IMR-90 (cell line): Measurements from ENCODE around the gene LRP11. TPM values are rescaled to one million over a fixed set of nuclear protein-coding genes. Genes with fewer than 3 reads are reported as not detected.

Experiments used
- ATAC-seq: fragments of 200-7000 bp; cut with Tn5 transposase; 2 replicates; pipeline ENCODE4 v1.9.1; 2020; ENCODE audit warnings: low read depth, mild to moderate bottlenecking, moderate library complexity
- BruUV-seq: library from RNA; stranded (reverse); fragments of 400-500 nt; replicated peaks from 2 replicates; lab custom pipeline; 2021; lab: Mats Ljungman, UMichigan
- CTCF ChIA-PET: fragments of 300-600 bp; formaldehyde crosslinking; extraction: SDS; loops from one replicate; lab custom pipeline; 2021; ENCODE audit warnings: antibody characterized with exemption; lab: Yijun Ruan, JAX
- POLR2A ChIA-PET: fragments of 300-600 bp; sonication (Branson Sonifier 250); formaldehyde crosslinking; loops from one replicate; lab custom pipeline; 2022; ENCODE audit warnings: antibody characterized with exemption; ENCODE audit not compliant: unreplicated experiment; lab: Charles Lee
- DNase-seq: peaks from one replicate; pipeline ENCODE4 v3.0.0; 2013
- H2AFZ ChIP-seq: replicated peaks from 2 replicates; pipeline ENCODE3; 2013; ENCODE audit warnings: low read length, mild to moderate bottlenecking; ENCODE audit not compliant: poor library complexity
- H2AK5ac ChIP-seq: 2 replicates; pipeline ENCODE4 v1.6.1; 2013; ENCODE audit warnings: low read depth, low read length, inconsistent platforms
- H2AK9ac ChIP-seq: replicated peaks from 2 replicates; pipeline ENCODE3; 2013; ENCODE audit warnings: mild to moderate bottlenecking, low read depth, low read length, moderate library complexity; ENCODE audit not compliant: poor library complexity
- H2BK120ac ChIP-seq: 2 replicates; pipeline ENCODE4 v1.6.1; 2013; ENCODE audit warnings: low read depth, low read length, inconsistent platforms
- H2BK15ac ChIP-seq: 3 replicates; pipeline ENCODE4 v1.6.1; 2013; ENCODE audit warnings: low read depth, low read length, inconsistent platforms
- H2BK20ac ChIP-seq: 2 replicates; pipeline ENCODE4 v1.6.1; 2013; ENCODE audit warnings: low read depth, mild to moderate bottlenecking, inconsistent platforms, low read length, moderate library complexity
- H2BK5ac ChIP-seq: 2 replicates; pipeline ENCODE4 v1.6.1; 2013; ENCODE audit warnings: mild to moderate bottlenecking, low read depth, low read length, inconsistent platforms; ENCODE audit not compliant: poor library complexity, severe bottlenecking
- H3K14ac ChIP-seq: replicated peaks from 2 replicates; pipeline ENCODE4 v1.6.1; 2013; ENCODE audit warnings: low read depth, low read length, inconsistent platforms
- H3K18ac ChIP-seq: 2 replicates; pipeline ENCODE4 v1.6.1; 2013; ENCODE audit warnings: low read depth, low read length, control low read depth
- H3K23ac ChIP-seq: 2 replicates; pipeline ENCODE4 v1.6.1; 2013; ENCODE audit warnings: low read depth, low read length, inconsistent platforms
- H3K27ac ChIP-seq: 2 replicates; pipeline ENCODE4 v1.5.1; 2013; ENCODE audit warnings: mild to moderate bottlenecking, control low read depth, low read length; ENCODE audit not compliant: insufficient read depth
- H3K27me3 ChIP-seq: 2 replicates; pipeline ENCODE4 v1.6.1; 2013; ENCODE audit warnings: low read length; ENCODE audit not compliant: control insufficient read depth, insufficient read depth
- H3K36me3 ChIP-seq: 2 replicates; pipeline ENCODE4 v1.6.1; 2013; ENCODE audit warnings: low read length, mixed read lengths; ENCODE audit not compliant: control insufficient read depth, insufficient read depth
- H3K4ac ChIP-seq: 2 replicates; pipeline ENCODE4 v1.6.1; 2013; ENCODE audit warnings: low read depth, low read length, inconsistent platforms
- H3K4me1 ChIP-seq: 2 replicates; pipeline ENCODE4 v1.6.1; 2013; ENCODE audit warnings: low read length, mixed read lengths; ENCODE audit not compliant: control insufficient read depth, insufficient read depth
- H3K4me2 ChIP-seq: 2 replicates; pipeline ENCODE4 v1.6.1; 2013; ENCODE audit warnings: low read depth, mild to moderate bottlenecking, control low read depth, low read length, moderate library complexity
- H3K4me3 ChIP-seq: 2 replicates; pipeline ENCODE4 v1.5.1; 2013; ENCODE audit warnings: low read depth, mild to moderate bottlenecking, control low read depth, low read length, moderate library complexity; ENCODE audit not compliant: insufficient read depth
- H3K56ac ChIP-seq: 2 replicates; pipeline ENCODE4 v1.6.1; 2013; ENCODE audit warnings: low read length, inconsistent platforms; ENCODE audit not compliant: insufficient read depth; ENCODE audit errors: extremely low read depth
- H3K79me1 ChIP-seq, 2 experiments: 2 replicates each; pipeline ENCODE4 v1.6.1; 2013; ENCODE audit warnings: low read length in 2 of 2, inconsistent platforms in 1 of 2, low read depth in 1 of 2
- H3K9ac ChIP-seq: 2 replicates; pipeline ENCODE4 v1.6.1; 2013; ENCODE audit warnings: low read depth, low read length, control low read depth
- H3K9me1 ChIP-seq: 2 replicates; pipeline ENCODE4 v1.6.1; 2013; ENCODE audit warnings: low read length, inconsistent platforms; ENCODE audit not compliant: insufficient read depth
- H3K9me3 ChIP-seq: 2 replicates; pipeline ENCODE4 v1.6.1; 2013; ENCODE audit warnings: low read length; ENCODE audit not compliant: control insufficient read depth, insufficient read depth
- H4K20me1 ChIP-seq: 2 replicates; pipeline ENCODE4 v1.6.1; 2013; ENCODE audit warnings: low read length, inconsistent platforms; ENCODE audit not compliant: insufficient read depth
- H4K5ac ChIP-seq: 2 replicates; pipeline ENCODE4 v1.6.1; 2013; ENCODE audit warnings: mild to moderate bottlenecking, low read depth, low read length, control low read depth
- H4K8ac ChIP-seq, 2 experiments: 2 replicates each; pipeline ENCODE4 v1.6.1; 2013; ENCODE audit warnings: low read depth in 2 of 2, low read length in 2 of 2, control low read depth in 1 of 2, inconsistent platforms in 1 of 2
- H4K91ac ChIP-seq: 2 replicates; pipeline ENCODE4 v1.6.1; 2013; ENCODE audit warnings: low read depth, low read length, inconsistent platforms; ENCODE audit not compliant: insufficient read depth
- ELK1 ChIP-seq: fragments of 150-350 bp; IDR thresholded peaks from 2 replicates; pipeline ENCODE4 v1.6.1; 2016; ENCODE audit warnings: low read depth, mild to moderate bottlenecking, low read length, moderate library complexity, borderline replicate concordance
- MAZ ChIP-seq: IDR thresholded peaks from 2 replicates; pipeline ENCODE4 v1.6.1; 2012; ENCODE audit warnings: low read depth, mild to moderate bottlenecking, low read length, improper control_type of control experiment, moderate library complexity, borderline replicate concordance
- NFE2L2 ChIP-seq: fragments of 150-350 bp; IDR thresholded peaks from 2 replicates; pipeline ENCODE4 v1.6.1; 2016; ENCODE audit warnings: low read depth, mild to moderate bottlenecking, low read length
- RFX5 ChIP-seq: IDR thresholded peaks from 2 replicates; pipeline ENCODE4 v1.8.0; 2012; ENCODE audit warnings: low read depth, mild to moderate bottlenecking, low read length, moderate library complexity
- SMC3 ChIP-seq: fragments of 150-350 bp; IDR thresholded peaks from 2 replicates; pipeline ENCODE4 v1.6.1; 2016; ENCODE audit warnings: low read depth, mild to moderate bottlenecking, antibody characterized with exemption, low read length, moderate library complexity
- USF2 ChIP-seq: fragments of 150-350 bp; IDR thresholded peaks from 2 replicates; pipeline ENCODE4 v1.6.1; 2017; ENCODE audit warnings: mild to moderate bottlenecking, antibody characterized with exemption, low read length, low read depth
- WGBS, 2 experiments: methylation state at CpG; one replicate each; pipeline versions ENCODE4 v1.1.5 to v1.1.7; 2013; ENCODE audit warnings: missing lambda C conversion rate in 2 of 2; ENCODE audit not compliant: insufficient read length in 1 of 2; ENCODE audit errors: extremely low coverage in 2 of 2; 5-methylcytosine and 5-hydroxymethylcytosine counted together
- dilution Hi-C: fragments of 300-500 bp; cut with HindIII; formaldehyde crosslinking; loops from one replicate; pipeline ENCODE4 v1.14.3; 2018; ENCODE audit warnings: low sequenced_read_pairs; ENCODE audit not compliant: unreplicated experiment
- in situ Hi-C: fragments of 300-500 bp; cut with MboI; formaldehyde crosslinking; loops from 3 replicates; pipeline ENCODE4 v1.14.3; 2019; ENCODE audit warnings: low sequenced_read_pairs, inconsistent platforms, mixed read lengths
- intact Hi-C: fragments of 100-400 bp; cut with micrococcal nuclease; formaldehyde crosslinking; loops from 2 replicates; pipeline ENCODE4 v1.10.0; 2022
- polyA plus RNA-seq, 3 experiments: library from polyadenylated mRNA; depleted of rRNA; stranded (reverse); fragments of >200 nt; gene quantifications; 2 replicates each; pipeline ENCODE4 v1.2.3, GENCODE V29; 2012; ENCODE audit warnings: low replicate concordance in 1 of 3
- total RNA-seq: library from RNA; depleted of rRNA; stranded (reverse); fragments of >200 nt; gene quantifications from 2 replicates; pipeline ENCODE4 v1.2.3, GENCODE V29; 2012

LRP11 gene
- total and polyA plus RNA-seq, 2 of the 4 experiments (the other 2 are of a cell fraction), result 48.8 to 63.8 TPM

DNA sequence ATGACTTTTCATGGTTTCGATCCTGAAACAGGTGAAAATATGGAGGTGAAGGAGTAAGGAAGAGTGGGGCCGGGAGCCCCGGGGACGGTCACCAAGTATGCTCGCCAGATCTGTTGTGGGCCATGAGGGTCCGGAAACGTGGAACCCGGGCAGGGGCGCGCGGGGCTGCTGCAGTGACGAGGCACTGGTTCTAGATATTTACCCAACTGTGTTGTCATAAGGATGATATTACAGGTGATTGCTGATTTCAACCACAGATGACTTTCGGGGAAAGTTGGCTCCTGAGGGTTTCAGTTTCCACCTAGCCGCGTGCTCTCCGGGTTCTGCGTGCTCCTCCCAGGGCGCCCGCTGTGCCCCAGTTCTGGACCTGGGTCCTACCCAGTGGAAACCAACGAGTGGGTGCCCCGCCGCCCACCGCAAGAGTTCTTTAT lies 46.6 kb upstream of the LRP11 start:
- WGBS, 2 experiments, result 90% methylated on average over 8 of the region's 23 CpGs; no CpG with 5 or more reads in 1 of the 2 experiments
- Histone ChIP-seq H2BK120ac (no peak overlapping the region), H2BK20ac (no peak overlapping the region), H4K8ac (no peak overlapping the region), H3K27ac (no peak overlapping the region), H2AK9ac (no peak overlapping the region), H3K4me2 (no peak overlapping the region), H3K79me1 (no peaks in the 10 kb centered on the region), H3K4me3 (no peak overlapping the region), H4K5ac (no peak overlapping the region), H2AK5ac (no peak overlapping the region), H3K4me1 (no peaks in the 10 kb centered on the region), H3K4ac (no peak overlapping the region), H3K56ac (no peak overlapping the region), H3K9me3 (peaks cover 12% of the 10 kb centered on the region), H2BK15ac (no peak overlapping the region), H4K91ac (no peak overlapping the region), H4K20me1 (no peaks in the 10 kb centered on the region), H3K27me3 (peaks cover 20% of the 10 kb centered on the region), H3K23ac (no peak overlapping the region), H3K14ac (no peak overlapping the region), H2BK5ac (no peak overlapping the region), H3K18ac (no peak overlapping the region), H3K9me1 (peaks cover 4% of the 10 kb centered on the region; the same call in 1 of the 2 replicates), H3K9ac (no peak overlapping the region), H2AFZ (no peak overlapping the region), H3K36me3 (no peaks in the 10 kb centered on the region)
- in situ Hi-C loops, result no loop called here
- no peak for ATAC-seq
- TF ChIP-seq RFX5 (no peak), ELK1 (no peak), NFE2L2 (no peak), SMC3 (no peak), USF2 (no peak), MAZ (no peak)
- ChIA-PET CTCF (no interaction called here), POLR2A (no interaction called here)
- DNase-seq, result no peak
- dilution Hi-C loops, result no loop called here
- no TSS peak for BruUV-seq
- intact Hi-C loops, result no loop called here
